Colonic mucosa (tissue), 4 donors: ENCODE data around the gene MECP2. TPM values are rescaled to one million over a fixed set of nuclear protein-coding genes. Genes with fewer than 3 reads are reported as not detected.

Experiments
- DNase-seq: peaks from one replicate; pipeline ENCODE4 v3.0.0-alpha.2; 2020
- H3K27ac ChIP-seq: fragments of 200-600 bp; one replicate; pipeline ENCODE4 v1.8.0; 2021
- H3K27me3 ChIP-seq: fragments of 200-600 bp; one replicate; pipeline ENCODE4 v1.8.0; 2021
- H3K36me3 ChIP-seq: fragments of 200-600 bp; one replicate; pipeline ENCODE4 v1.8.0; 2021
- H3K4me1 ChIP-seq: fragments of 200-600 bp; one replicate; pipeline ENCODE4 v1.8.0; 2021; ENCODE audit warnings: mild to moderate bottlenecking
- H3K4me3 ChIP-seq: fragments of 200-600 bp; one replicate; pipeline ENCODE4 v1.8.0; 2021
- H3K9ac ChIP-seq, 2 donors: one replicate each; pipeline ENCODE4 v1.7.0; 2013; ENCODE audit warnings: control low read depth in 2 of 2, low read depth in 2 of 2, low read length in 2 of 2
- H3K9me3 ChIP-seq: fragments of 200-600 bp; one replicate; pipeline ENCODE4 v1.8.0; 2021
- intact Hi-C: fragments of 100-400 bp; cut with DNase I; formaldehyde crosslinking; loops from one replicate; pipeline ENCODE4 v1.14.1; 2022
- total RNA-seq, 2 donors: library from RNA; stranded (reverse); fragmentation: NEBNext Ultra II Directional in 1 of 2; extraction: Animal tissue kit (Norgen Biotek cat#: 25700) in 1 of 2; gene quantifications; one replicate each; pipeline ENCODE4 v1.2.1, GENCODE V29; 2021
- TF ChIP-seq, protein P1 (sequence below): fragments of 200-600 bp; IDR thresholded peaks from one replicate; pipeline ENCODE4 v1.8.0; 2022; ENCODE audit warnings: antibody characterized with exemption, mild to moderate bottlenecking
- donor health status: healthy.
- donor health status: DM: no; HTN: no; CAD: no.
- donor health status: DM: no; HTN: no; CAD: no.

MECP2 gene
- total RNA-seq, 2 donors from 2014 or later = 28.3 to 29.7 TPM

DNA sequence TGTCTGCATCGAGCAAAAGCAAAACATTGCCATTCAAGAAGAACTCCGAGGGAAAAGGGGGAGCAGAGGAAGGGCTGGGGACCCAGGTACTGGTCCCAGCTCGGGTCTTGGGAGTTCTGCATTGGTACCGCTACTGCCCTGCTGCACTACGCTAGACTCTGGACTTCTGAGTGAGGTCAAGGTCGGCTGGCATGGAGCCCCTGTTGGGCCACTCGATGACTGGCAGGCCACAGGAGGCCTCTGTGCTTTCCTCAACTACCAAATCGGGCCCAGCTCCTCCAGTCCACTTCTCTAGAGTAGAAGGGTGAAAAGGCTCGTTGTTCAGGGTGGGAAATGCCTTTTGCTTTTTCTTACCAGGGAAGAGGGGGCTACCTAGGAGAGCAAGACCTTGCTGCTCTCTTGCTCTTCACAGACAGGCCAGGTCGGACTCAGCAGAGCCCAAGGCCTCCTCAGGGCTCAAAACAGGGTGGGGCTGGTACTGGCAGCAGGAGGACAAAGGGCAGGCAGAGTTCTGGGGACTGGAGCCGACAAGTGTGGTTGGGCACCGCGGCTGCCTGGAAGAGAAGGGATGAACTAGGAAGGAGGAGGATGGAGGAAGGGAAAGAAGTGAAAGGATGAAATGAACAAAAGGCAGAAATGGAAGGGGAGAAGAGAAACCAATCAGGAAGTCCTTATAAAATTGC lies 68.9 kb downstream of the MECP2 start:
- Histone ChIP-seq H3K4me1 (no peaks in the 10 kb centered on the region), H3K4me3 (no peak overlapping the region), H3K27me3 (no peaks in the 10 kb centered on the region), H3K9me3 (no peaks in the 10 kb centered on the region), H3K9ac (no peak overlapping the region), H3K36me3 (no peaks in the 10 kb centered on the region), H3K27ac (no peak overlapping the region)
- intact Hi-C loops = no loop called here
- TF ChIP-seq, protein P1, sequence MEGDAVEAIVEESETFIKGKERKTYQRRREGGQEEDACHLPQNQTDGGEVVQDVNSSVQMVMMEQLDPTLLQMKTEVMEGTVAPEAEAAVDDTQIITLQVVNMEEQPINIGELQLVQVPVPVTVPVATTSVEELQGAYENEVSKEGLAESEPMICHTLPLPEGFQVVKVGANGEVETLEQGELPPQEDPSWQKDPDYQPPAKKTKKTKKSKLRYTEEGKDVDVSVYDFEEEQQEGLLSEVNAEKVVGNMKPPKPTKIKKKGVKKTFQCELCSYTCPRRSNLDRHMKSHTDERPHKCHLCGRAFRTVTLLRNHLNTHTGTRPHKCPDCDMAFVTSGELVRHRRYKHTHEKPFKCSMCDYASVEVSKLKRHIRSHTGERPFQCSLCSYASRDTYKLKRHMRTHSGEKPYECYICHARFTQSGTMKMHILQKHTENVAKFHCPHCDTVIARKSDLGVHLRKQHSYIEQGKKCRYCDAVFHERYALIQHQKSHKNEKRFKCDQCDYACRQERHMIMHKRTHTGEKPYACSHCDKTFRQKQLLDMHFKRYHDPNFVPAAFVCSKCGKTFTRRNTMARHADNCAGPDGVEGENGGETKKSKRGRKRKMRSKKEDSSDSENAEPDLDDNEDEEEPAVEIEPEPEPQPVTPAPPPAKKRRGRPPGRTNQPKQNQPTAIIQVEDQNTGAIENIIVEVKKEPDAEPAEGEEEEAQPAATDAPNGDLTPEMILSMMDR = no peak
- DNase-seq = peak; percentile 65

DNA sequence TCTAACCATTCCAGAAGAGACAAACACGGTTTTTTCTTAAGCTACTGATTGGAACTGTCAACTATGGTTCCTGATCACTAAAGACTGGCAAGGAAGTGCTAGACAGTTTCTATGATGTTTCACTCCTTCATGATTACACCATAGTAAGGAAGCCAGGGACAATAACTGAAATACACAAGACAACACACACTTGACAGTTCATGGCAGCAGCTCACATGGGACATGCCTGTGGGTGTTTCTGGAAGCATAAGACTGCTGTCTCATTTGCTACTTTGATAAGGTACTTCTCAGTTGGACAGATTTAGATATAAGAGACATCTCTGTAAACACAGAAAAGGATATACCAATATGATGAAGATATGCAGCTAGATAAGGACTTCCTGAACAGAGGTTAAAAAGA lies 69.5 kb downstream of the MECP2 start:
- H3K36me3 ChIP-seq = no peaks in the 10 kb centered on the region
- H3K9ac ChIP-seq = no peak overlapping the region
- no peaks in the 10 kb centered on the region for H3K9me3 ChIP-seq
- no peak overlapping the region for H3K27ac ChIP-seq
- no peaks in the 10 kb centered on the region for H3K27me3 ChIP-seq
- TF ChIP-seq, protein P1 = no peak
- intact Hi-C loops = no loop called here
- DNase-seq = no peak
- no peaks in the 10 kb centered on the region for H3K4me1 ChIP-seq
- H3K4me3 ChIP-seq = no peak overlapping the region

- Histone ChIP-seq H3K27me3 (no peaks in the 10 kb centered on the region), H3K27ac (no peak overlapping the region), H3K4me3 (no peak overlapping the region), H3K4me1 (no peaks in the 10 kb centered on the region), H3K9me3 (no peaks in the 10 kb centered on the region), H3K36me3 (no peaks in the 10 kb centered on the region), H3K9ac (no peak overlapping the region)
- no peak for DNase-seq
- intact Hi-C loops = no loop called here
- TF ChIP-seq, protein P1 = no peak
Observed at GRCh38 chrX:154027022-154027402, 70.5 kb downstream of the MECP2 start.

GRCh38 chrX:154026136-154027021 lies 71.1 kb downstream of the MECP2 start:
- H3K9me3 ChIP-seq = no peaks in the 10 kb centered on the region
- H3K4me1 ChIP-seq = no peaks in the 10 kb centered on the region
- no peak overlapping the region for H3K9ac ChIP-seq
- no peaks in the 10 kb centered on the region for H3K36me3 ChIP-seq
- TF ChIP-seq, protein P1 = no peak
- intact Hi-C loops = no loop called here
- no peaks in the 10 kb centered on the region for H3K27me3 ChIP-seq
- no peak for DNase-seq
- H3K4me3 ChIP-seq = no peak overlapping the region
- no peak overlapping the region for H3K27ac ChIP-seq

DNA sequence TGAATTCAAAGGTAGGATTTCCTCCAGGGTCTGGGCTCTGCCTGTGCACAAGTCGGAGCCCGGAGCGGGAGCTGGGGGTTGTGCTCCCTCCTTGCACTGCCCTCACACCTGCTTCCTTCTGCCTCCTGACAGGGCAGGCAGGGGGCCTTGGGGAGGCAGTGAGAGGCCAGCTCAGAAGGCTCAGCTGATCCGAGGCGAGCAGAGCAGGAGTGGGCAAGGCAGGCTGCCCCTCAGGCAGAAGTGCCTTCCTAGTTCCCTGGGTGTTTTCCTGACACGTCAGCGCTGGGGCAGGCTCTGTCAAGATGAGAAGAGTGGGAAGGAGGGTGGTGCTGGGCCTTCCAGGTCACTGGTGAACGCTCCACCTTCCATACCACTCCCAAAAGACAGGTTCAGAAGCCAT lies 72.3 kb downstream of the MECP2 start:
- Histone ChIP-seq H3K36me3 (no peaks in the 10 kb centered on the region), H3K4me3 (no peak overlapping the region), H3K27me3 (no peaks in the 10 kb centered on the region), H3K9me3 (no peaks in the 10 kb centered on the region), H3K4me1 (no peaks in the 10 kb centered on the region), H3K27ac (no peak overlapping the region), H3K9ac (no peak overlapping the region)
- intact Hi-C loops = no loop called here
- DNase-seq = no peak
- TF ChIP-seq, protein P1 = no peak
